Measurements from ENCODE around the gene HABP4.

The HABP4 gene

DNA sequence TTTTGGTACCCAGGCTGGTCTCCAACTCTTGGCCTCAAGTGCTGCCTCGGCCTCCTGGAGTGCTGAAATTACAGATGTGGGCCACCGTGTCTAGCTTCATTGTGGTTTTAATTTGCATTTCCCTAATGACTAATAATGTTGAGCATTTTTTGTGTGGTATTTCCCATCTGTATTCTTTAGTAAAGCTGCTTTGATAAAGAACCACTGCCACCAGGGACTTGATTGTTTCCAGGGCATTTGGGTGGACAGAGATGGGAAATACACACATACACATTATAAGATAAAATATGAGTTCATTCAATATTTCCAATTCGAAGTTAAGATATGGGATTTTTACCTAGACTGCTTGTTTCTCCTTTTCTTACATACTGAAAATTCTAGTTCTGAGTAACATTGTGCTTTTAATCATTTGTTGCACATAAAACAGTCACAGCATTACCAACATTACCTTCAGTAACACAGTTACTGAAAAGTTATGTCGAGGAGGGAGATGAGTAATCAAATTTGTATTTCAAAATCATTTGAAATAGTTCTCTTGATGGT is 28.9 kb downstream of the HABP4 start:
- TF ChIP-seq GATA3 (IDR thresholded peaks at IDR 0.05; ENCODE audit: low read depth, low read length) (no peak), GATA2 (IDR thresholded peaks at IDR 0.05; ENCODE audit: low read depth, low read length) (no peak)

DNA sequence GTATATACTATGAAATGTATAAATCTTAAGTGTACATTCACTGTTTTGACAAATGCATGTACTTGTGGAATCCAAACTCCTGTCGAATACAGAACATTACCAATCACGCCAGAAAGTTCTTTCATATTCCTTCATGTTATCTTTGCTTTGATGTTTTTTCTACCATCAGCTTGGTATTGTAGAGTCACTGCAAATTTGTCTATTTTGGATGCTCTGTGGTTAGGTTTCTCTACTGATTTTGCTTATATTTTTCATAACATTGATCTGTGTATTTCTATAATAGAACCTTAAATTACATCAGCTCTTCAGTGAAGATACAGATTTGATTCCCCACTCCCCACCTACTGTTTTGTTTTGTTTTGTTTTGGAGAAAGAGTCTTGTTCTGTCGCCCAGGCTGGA is 30.8 kb downstream of the HABP4 start:
- TF ChIP-seq GATA3 (IDR thresholded peaks at IDR 0.05; ENCODE audit: low read depth, low read length) (no peak), GATA2 (IDR thresholded peaks at IDR 0.05; ENCODE audit: low read depth, low read length) (no peak)

DNA sequence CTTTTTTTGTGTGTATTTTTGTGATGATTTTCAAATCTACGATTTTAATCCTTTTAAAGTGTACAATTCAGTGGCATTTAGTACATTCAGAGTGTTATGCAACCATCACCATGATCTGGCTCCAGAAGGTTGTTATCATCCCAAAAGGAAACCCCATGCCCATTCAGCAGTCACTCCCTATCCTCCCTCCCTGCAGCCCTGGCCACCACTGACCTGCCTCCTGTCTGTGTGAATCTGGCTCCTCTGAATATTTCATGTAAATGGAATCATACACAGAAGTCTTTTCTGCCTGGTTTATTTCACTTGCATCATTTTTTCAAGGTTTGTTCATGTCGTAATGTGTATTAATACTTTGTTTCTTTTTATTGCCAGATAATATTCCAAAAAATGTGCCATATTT is 32.5 kb downstream of the HABP4 start:
- TF ChIP-seq GATA3 (IDR thresholded peaks at IDR 0.05; ENCODE audit: low read depth, low read length): no peak
- no peak for TF ChIP-seq GATA2 (IDR thresholded peaks at IDR 0.05; ENCODE audit: low read depth, low read length)

DNA sequence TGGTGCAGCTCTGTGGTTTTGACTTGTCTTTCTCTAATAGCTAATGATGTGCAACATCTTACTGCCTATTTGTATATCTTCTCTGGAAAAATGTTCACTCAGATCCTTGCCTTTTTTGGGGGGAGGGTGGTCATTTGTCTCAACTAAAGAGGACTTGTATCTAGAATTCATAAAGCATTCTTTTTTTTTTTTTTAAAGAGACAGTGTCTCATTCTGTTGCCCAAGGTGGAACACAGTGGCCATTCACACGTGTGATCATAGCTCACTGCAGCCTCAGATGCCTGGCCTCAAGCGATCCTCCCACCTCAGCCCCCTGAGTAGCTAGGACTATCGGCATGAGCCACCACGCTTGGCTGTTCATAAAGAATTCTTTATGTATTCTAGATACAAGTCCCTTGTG is 33.2 kb downstream of the HABP4 start:
- TF ChIP-seq GATA3 (IDR thresholded peaks at IDR 0.05; ENCODE audit: low read depth, low read length): no peak
- no peak for TF ChIP-seq GATA2 (IDR thresholded peaks at IDR 0.05; ENCODE audit: low read depth, low read length)

DNA sequence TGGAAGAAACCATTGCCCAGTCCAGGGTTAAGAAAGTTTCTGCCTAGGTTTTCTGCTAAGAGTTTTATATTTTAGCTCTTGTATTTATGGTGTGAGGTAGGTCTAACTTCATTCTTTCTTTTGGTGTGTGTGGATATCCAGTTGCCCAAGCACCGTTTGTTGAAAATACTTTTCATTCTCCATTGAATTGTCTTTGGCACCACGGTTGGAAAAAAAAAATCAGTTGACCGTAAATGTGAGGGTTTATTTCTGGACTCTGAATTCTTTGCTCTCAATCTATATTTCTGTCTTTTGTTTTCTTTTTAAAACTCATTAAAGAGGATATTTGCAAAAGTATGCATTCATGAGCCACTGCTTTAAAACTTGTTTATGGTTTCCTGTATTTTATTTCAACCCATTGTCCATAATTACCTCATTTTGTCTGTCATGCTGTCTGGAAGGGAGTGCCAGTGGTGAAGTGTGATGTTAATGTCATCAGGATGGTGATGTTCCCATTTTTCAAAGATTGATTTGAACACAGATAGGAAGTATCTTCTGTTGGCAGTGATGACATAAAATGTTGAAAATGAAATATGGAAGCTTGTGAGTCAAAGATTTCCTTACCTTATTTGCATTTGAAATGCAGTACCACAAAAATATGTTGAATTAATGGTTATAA is 33.9 kb downstream of the HABP4 start:
- TF ChIP-seq GATA3 (IDR thresholded peaks at IDR 0.05; ENCODE audit: low read depth, low read length): no peak
- no peak for TF ChIP-seq GATA2 (IDR thresholded peaks at IDR 0.05; ENCODE audit: low read depth, low read length)

- TF ChIP-seq GATA3 (IDR thresholded peaks at IDR 0.05; ENCODE audit: low read depth, low read length) (no peak), GATA2 (IDR thresholded peaks at IDR 0.05; ENCODE audit: low read depth, low read length) (no peak)
Measured at GRCh38 chr9:96484521-96484931, 34.6 kb downstream of the HABP4 start.

DNA sequence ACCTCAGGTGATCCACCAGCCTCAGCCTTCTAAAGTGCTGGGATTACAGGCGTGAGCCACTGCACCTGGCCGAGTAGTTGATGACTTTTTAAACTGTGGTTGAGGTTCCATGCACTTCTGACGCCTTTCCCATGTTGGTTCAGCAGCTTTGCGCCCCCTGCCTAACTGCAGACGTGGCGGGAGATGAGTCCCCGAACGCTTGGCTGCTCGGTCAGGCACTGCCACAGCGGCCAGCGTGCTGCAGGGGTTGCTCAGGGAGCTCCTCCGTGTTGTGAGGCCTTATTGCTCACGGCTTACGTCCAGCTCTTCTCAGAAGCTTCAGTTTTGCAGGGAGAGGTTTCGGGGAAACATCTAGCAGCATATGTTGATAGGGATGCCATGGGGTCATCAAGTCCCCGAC is 35.3 kb downstream of the HABP4 start:
- no peak for TF ChIP-seq GATA2 (IDR thresholded peaks at IDR 0.05; ENCODE audit: low read depth, low read length)
- TF ChIP-seq GATA3 (IDR thresholded peaks at IDR 0.05; ENCODE audit: low read depth, low read length): no peak

DNA sequence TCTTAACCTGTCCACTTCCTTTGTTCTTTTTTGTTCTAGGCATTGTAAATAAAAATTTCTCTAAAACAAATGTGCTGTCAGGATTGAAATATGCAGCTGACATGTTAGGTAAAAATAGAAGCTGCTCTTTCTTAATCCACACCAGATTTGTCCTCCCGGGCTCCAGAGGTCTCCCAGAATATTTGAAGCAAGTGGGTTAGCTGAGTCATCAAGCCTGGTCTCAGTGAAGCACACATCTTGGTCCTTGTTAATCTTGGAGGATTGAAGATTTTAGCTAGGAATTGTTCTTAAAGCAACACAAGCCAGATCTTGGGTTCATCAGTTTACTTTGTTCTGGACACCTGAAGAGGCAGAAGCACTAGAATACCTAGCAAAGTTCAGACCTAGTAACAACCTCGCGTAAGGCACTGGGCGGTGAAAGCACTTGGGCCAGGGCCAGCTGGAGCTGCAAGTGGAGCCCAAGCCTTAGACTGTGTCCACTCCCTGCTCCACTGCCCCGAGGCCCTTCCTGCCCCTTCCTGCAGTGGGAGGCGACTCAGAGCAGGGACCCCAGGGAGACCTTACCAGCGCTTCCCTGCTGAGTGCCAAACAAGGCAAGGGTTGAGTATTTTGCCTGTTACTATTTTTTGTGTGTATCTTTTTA is 36.5 kb downstream of the HABP4 start:
- no peak for TF ChIP-seq GATA3 (IDR thresholded peaks at IDR 0.05; ENCODE audit: low read depth, low read length)
- TF ChIP-seq GATA2 (IDR thresholded peaks at IDR 0.05; ENCODE audit: low read depth, low read length): no peak

DNA sequence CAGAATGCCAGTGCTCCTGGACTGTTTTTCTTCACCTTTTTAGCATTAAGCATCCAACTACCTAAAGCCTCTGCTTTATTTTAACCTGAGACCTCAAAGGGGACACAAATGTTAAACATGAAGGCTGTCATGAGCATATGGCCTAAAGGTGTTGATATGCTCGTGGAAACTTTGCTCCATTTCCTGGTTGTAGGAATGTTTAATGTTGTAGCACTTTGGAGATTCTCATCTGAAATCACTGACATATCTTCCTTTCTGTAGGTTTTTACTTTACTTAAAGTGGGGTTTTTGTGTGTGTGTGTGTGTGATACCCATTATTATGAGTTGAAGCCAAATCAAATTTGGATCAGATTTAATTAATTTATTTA is 37.0 kb downstream of the HABP4 start:
- TF ChIP-seq GATA2 (IDR thresholded peaks at IDR 0.05; ENCODE audit: low read depth, low read length) (no peak), GATA3 (IDR thresholded peaks at IDR 0.05; ENCODE audit: low read depth, low read length) (no peak)

GRCh38 chr9:96487949-96488348 is 38.0 kb downstream of the HABP4 start:
- TF ChIP-seq GATA2 (IDR thresholded peaks at IDR 0.05; ENCODE audit: low read depth, low read length) (no peak), GATA3 (IDR thresholded peaks at IDR 0.05; ENCODE audit: low read depth, low read length) (no peak)

GRCh38 chr9:96489482-96489979 is 39.6 kb downstream of the HABP4 start:
- TF ChIP-seq GATA2 (IDR thresholded peaks at IDR 0.05; ENCODE audit: low read depth, low read length): no peak
- no peak for TF ChIP-seq GATA3 (IDR thresholded peaks at IDR 0.05; ENCODE audit: low read depth, low read length)

GRCh38 chr9:96490534-96491078 is 40.6 kb downstream of the HABP4 start:
- TF ChIP-seq GATA3 (IDR thresholded peaks at IDR 0.05; ENCODE audit: low read depth, low read length): no peak

DNA sequence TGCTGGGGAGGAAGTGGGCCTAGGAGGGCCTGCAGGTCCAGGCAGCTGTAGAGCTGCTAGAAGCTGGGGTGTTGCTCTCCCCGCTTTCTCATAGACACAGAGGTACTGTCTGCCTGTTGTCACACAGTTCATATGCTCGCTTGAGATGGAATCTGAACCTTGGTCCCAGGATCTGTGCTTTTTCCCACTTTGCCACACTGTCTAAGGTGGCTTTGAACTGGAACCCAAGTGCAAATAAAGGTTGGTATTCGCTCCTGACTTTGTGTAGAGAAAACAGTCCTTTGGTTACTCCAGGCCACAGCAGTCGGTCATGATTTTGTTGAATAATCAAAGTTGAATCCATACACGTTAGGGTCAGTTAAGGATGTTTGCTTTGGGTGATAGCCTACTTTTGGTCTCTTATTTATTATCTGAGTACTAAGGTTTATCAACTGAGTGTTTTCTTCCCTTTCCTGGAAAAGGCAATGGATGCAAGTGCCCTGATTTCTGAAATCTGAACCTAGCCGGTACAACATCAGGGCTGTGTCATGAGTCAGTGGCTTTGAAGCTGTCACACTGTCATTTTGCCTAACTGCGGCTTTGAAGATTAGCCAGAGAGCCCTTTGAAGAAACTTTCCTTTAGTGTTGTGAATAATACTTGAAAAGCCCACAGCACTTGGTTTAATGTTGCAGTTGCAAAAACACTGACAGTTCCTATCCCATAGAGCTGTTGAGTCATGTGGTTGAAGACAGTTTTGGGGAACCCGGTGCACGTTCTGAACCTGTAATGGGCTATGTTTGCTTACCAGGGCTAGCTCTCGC is 41.3 kb downstream of the HABP4 start:
- TF ChIP-seq GATA3 (IDR thresholded peaks at IDR 0.05; ENCODE audit: low read depth, low read length): no peak
- no peak for TF ChIP-seq GATA2 (IDR thresholded peaks at IDR 0.05; ENCODE audit: low read depth, low read length)

DNA sequence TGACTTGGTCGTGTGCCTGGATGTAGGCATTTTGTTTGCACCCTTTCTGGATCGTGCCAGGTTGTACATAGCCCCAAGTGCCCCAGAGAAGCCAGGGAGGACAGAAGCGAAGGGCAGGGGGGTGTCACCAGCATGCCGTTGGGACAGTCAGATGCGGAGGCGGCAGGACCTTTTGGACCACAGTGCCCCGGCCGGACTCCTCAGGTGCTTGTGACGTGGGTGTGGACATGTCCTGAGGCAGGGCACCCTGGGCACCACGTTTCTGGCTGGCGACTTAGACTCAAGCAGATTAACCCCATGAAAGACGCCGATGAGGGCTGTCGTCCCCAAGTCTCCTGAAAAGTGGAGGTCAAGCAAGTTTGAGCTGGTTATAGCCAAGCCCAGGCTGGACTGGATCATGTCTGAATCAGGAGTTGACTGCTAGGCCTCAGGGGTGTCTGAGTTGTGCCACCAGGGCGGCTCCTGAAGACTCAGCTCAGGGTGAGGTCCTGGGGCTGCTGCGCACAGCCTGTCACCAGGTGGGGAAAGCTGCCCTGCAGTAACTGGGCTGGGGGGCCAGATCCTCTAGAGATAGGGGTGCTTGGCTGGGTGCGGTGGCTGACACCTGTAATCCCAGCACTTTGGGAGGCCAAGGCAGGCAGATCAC is 42.0 kb downstream of the HABP4 start:
- TF ChIP-seq GATA2 (IDR thresholded peaks at IDR 0.05; ENCODE audit: low read depth, low read length) (no peak), GATA3 (IDR thresholded peaks at IDR 0.05; ENCODE audit: low read depth, low read length) (no peak)

All from SH-SY5Y (cell line).